Cardiac muscle cell (in vitro differentiated cells and primary cell): ENCODE measurements around the gene SCGB3A1. TPM values are rescaled to one million over a fixed set of nuclear protein-coding genes. Genes with fewer than 3 reads are reported as not detected.

Experiments used
- DNase-seq, 2 donors: peaks; one replicate each; pipeline versions ENCODE4 v3.0.0 to v3.0.0-alpha.2; 2010 to 2017; ENCODE audit warnings: low read depth in 1 of 2, low spot score in 1 of 2
- H3K27ac ChIP-seq: fragments of 200-600 bp; sonication (generic); 2 replicates; pipeline ENCODE4 v1.5.1; 2016
- H3K27me3 ChIP-seq: fragments of 200-600 bp; sonication (generic); 2 replicates; pipeline ENCODE4 v1.6.0; 2016; ENCODE audit warnings: control low read depth
- H3K36me3 ChIP-seq: fragments of 200-600 bp; sonication (generic); 2 replicates; pipeline ENCODE4 v1.5.1; 2016; ENCODE audit warnings: control low read depth
- H3K4me1 ChIP-seq: fragments of 200-600 bp; sonication (generic); 2 replicates; pipeline ENCODE4 v1.8.1; 2017; ENCODE audit warnings: low read depth, mild to moderate bottlenecking, mixed run types
- H3K4me3 ChIP-seq: fragments of 200-600 bp; sonication (generic); 2 replicates; pipeline ENCODE4 v1.5.1; 2016; ENCODE audit warnings: mild to moderate bottlenecking
- H3K9me3 ChIP-seq: fragments of 200-600 bp; sonication (generic); 2 replicates; pipeline ENCODE4 v1.5.1; 2017; ENCODE audit warnings: low read depth, mild to moderate bottlenecking, control low read depth
- CTCF ChIP-seq: IDR thresholded peaks from 2 replicates; pipeline ENCODE4 v1.5.1; 2012; ENCODE audit warnings: low read depth, mild to moderate bottlenecking, low read length
- polyA plus RNA-seq: library from polyadenylated mRNA; unstranded; fragments of >200 nt; fragmentation: Nextera tagmentation; extraction: Ambion mirVana; gene quantifications from 2 replicates; pipeline ENCODE4 v1.2.1, GENCODE V29; 2016
- total RNA-seq: library from RNA; depleted of rRNA; stranded (reverse); fragments of >200 nt; gene quantifications from 2 replicates; pipeline ENCODE4 v1.2.3, GENCODE V29; 2016

SCGB3A1 gene
- total and polyA plus RNA-seq, 2 experiments from 2014 or later, result 0.56 TPM; not detected in 1

- no peaks in the 10 kb centered on the region for H3K36me3 ChIP-seq
- H3K4me3 ChIP-seq, result no peak overlapping the region
- no peak for DNase-seq
- H3K4me1 ChIP-seq, result peaks cover 4% of the 10 kb centered on the region
- no peak for TF ChIP-seq CTCF
- H3K9me3 ChIP-seq, result no peaks in the 10 kb centered on the region
- H3K27me3 ChIP-seq, result no peaks in the 10 kb centered on the region
- H3K27ac ChIP-seq, result no peak overlapping the region
Observed at GRCh38 chr5:180636403-180637075, 45.2 kb upstream of the SCGB3A1 start.

- no peaks in the 10 kb centered on the region for H3K27me3 ChIP-seq
- no peak for DNase-seq
- no peak for TF ChIP-seq CTCF
- H3K27ac ChIP-seq, result no peak overlapping the region
- no peak overlapping the region for H3K4me3 ChIP-seq
- no peaks in the 10 kb centered on the region for H3K9me3 ChIP-seq
- no peaks in the 10 kb centered on the region for H3K36me3 ChIP-seq
- H3K4me1 ChIP-seq, result peaks cover 4% of the 10 kb centered on the region
Observed at GRCh38 chr5:180636016-180636402, 44.7 kb upstream of the SCGB3A1 start.

GRCh38 chr5:180633283-180634177 is 42.2 kb upstream of the SCGB3A1 start:
- no peak for DNase-seq
- Histone ChIP-seq H3K36me3 (no peaks in the 10 kb centered on the region), H3K4me1 (peaks cover 4% of the 10 kb centered on the region), H3K27me3 (no peaks in the 10 kb centered on the region), H3K27ac (no peak overlapping the region), H3K9me3 (no peaks in the 10 kb centered on the region), H3K4me3 (no peak overlapping the region)
- TF ChIP-seq CTCF, result no peak

GRCh38 chr5:180632768-180633167 is 41.5 kb upstream of the SCGB3A1 start:
- Histone ChIP-seq H3K4me3 (no peak overlapping the region), H3K36me3 (no peaks in the 10 kb centered on the region), H3K27me3 (no peaks in the 10 kb centered on the region), H3K9me3 (no peaks in the 10 kb centered on the region), H3K27ac (no peak overlapping the region), H3K4me1 (peaks cover 4% of the 10 kb centered on the region)
- DNase-seq, result no peak
- TF ChIP-seq CTCF, result no peak

- Histone ChIP-seq H3K9me3 (no peaks in the 10 kb centered on the region), H3K27me3 (no peaks in the 10 kb centered on the region), H3K36me3 (no peaks in the 10 kb centered on the region), H3K4me3 (no peak overlapping the region), H3K4me1 (peaks cover 4% of the 10 kb centered on the region), H3K27ac (no peak overlapping the region)
- TF ChIP-seq CTCF, result no peak
- no peak for DNase-seq
Observed at GRCh38 chr5:180631549-180632383, 40.5 kb upstream of the SCGB3A1 start.
